ENCODE measurements around the gene BRSK1. TPM values are rescaled to one million over a fixed set of nuclear protein-coding genes. Genes with fewer than 3 reads are reported as not detected.

Gene BRSK1
- total and polyA plus RNA-seq, 10 donors, result 0.70 to 2.9 (median 1.6) TPM

GRCh38 chr19:55306712-55307111 is 22.9 kb downstream of the BRSK1 start:
- Histone ChIP-seq H3K4me3 (no peak overlapping the region), H3K27me3 (replicated peaks in 1 of 7) (no peaks in the 10 kb centered on the region), H3K4me1 (peaks cover 0 to 11% (median 6%) of the 10 kb centered on the region in 6 donors), H3K9me3 (peaks cover 0 to 6% (median 0%) of the 10 kb centered on the region in 8 donors), H3K36me3 (peaks cover 0 to 16% (median 0%) of the 10 kb centered on the region in 6 donors), H3K27ac (no peak overlapping the region)
- DNase-seq, result no peak
- 62 to 86% (median 77%) methylated on average over 3 of the region's 3 CpGs for WGBS, 5 donors
- TF ChIP-seq POLR2AphosphoS5 (IDR thresholded peaks at IDR 0.05) (no peak), POLR2A (IDR thresholded peaks at IDR 0.05) (no peak)
- TF ChIP-seq, protein P1, sequence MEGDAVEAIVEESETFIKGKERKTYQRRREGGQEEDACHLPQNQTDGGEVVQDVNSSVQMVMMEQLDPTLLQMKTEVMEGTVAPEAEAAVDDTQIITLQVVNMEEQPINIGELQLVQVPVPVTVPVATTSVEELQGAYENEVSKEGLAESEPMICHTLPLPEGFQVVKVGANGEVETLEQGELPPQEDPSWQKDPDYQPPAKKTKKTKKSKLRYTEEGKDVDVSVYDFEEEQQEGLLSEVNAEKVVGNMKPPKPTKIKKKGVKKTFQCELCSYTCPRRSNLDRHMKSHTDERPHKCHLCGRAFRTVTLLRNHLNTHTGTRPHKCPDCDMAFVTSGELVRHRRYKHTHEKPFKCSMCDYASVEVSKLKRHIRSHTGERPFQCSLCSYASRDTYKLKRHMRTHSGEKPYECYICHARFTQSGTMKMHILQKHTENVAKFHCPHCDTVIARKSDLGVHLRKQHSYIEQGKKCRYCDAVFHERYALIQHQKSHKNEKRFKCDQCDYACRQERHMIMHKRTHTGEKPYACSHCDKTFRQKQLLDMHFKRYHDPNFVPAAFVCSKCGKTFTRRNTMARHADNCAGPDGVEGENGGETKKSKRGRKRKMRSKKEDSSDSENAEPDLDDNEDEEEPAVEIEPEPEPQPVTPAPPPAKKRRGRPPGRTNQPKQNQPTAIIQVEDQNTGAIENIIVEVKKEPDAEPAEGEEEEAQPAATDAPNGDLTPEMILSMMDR (IDR thresholded peaks at IDR 0.05 in 8 of 11, conservative IDR thresholded peaks at IDR 0.05 in 3 of 11), result no peak
- intact Hi-C loops (cut with DNase I; ENCODE audit: low total_unique reads), result no loop called here

GRCh38 chr19:55308281-55308680 is 24.5 kb downstream of the BRSK1 start:
- DNase-seq, result no peak
- Histone ChIP-seq H3K27ac (no peak overlapping the region), H3K4me1 (no peaks in the 10 kb centered on the region), H3K27me3 (replicated peaks in 1 of 7) (no peaks in the 10 kb centered on the region), H3K36me3 (peaks cover 0 to 16% (median 0%) of the 10 kb centered on the region in 6 donors), H3K4me3 (no peak overlapping the region), H3K9me3 (peaks cover 0 to 6% (median 0%) of the 10 kb centered on the region in 8 donors)
- TF ChIP-seq POLR2AphosphoS5 (IDR thresholded peaks at IDR 0.05) (no peak), POLR2A (IDR thresholded peaks at IDR 0.05) (no peak)
- TF ChIP-seq, protein P1 (IDR thresholded peaks at IDR 0.05 in 8 of 11, conservative IDR thresholded peaks at IDR 0.05 in 3 of 11), result no peak
- intact Hi-C loops (cut with DNase I; ENCODE audit: low total_unique reads), result no loop called here
- WGBS, 5 donors, result 88 to 94% (median 88%) methylated on average over 7 to 11 of the region's 11 CpGs

DNA sequence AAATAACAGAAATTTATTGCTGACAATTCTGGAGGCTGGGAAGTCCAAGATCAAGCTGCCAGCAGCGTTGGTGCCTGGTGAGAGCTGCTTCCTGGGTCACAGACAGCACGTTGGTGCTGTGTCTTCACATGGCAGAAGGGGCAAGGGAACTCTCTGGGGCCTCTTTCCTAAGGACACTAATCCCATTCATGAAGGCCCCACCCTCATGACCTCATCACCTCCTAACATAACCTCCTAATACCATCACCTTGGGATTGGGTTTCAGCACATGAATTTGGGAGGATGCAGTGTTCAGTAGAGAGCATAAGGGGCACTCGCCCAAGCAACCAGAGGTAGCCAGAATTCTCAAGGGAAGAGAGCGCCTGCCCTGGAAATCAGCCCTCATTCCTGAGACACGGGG is 25.7 kb downstream of the BRSK1 start:
- H3K27ac ChIP-seq, result no peak overlapping the region
- no peak for DNase-seq
- no peak overlapping the region for H3K4me3 ChIP-seq
- no peaks in the 10 kb centered on the region for H3K4me1 ChIP-seq
- H3K9me3 ChIP-seq, result peaks cover 0 to 6% (median 0%) of the 10 kb centered on the region in 8 donors
- H3K27me3 ChIP-seq (replicated peaks in 1 of 7), result no peaks in the 10 kb centered on the region
- TF ChIP-seq POLR2A (IDR thresholded peaks at IDR 0.05) (no peak), POLR2AphosphoS5 (IDR thresholded peaks at IDR 0.05) (no peak)
- TF ChIP-seq, protein P1 (IDR thresholded peaks at IDR 0.05 in 8 of 11, conservative IDR thresholded peaks at IDR 0.05 in 3 of 11), result no peak
- WGBS, 5 donors, result 80 to 99% (median 87%) methylated on average over 5 of the region's 5 CpGs
- intact Hi-C loops (cut with DNase I; ENCODE audit: low total_unique reads), result no loop called here
- H3K36me3 ChIP-seq, result peaks cover 0 to 16% (median 0%) of the 10 kb centered on the region in 6 donors

GRCh38 chr19:55310498-55310897 is 26.7 kb downstream of the BRSK1 start:
- H3K9me3 ChIP-seq, result peaks cover 0 to 6% (median 0%) of the 10 kb centered on the region in 8 donors
- intact Hi-C loops (cut with DNase I; ENCODE audit: low total_unique reads), result no loop called here
- TF ChIP-seq, protein P1 (IDR thresholded peaks at IDR 0.05 in 8 of 11, conservative IDR thresholded peaks at IDR 0.05 in 3 of 11), result no peak
- TF ChIP-seq POLR2AphosphoS5 (IDR thresholded peaks at IDR 0.05) (no peak), POLR2A (IDR thresholded peaks at IDR 0.05) (no peak)
- no peak overlapping the region for H3K27ac ChIP-seq
- H3K4me3 ChIP-seq, result no peak overlapping the region
- no peaks in the 10 kb centered on the region for H3K4me1 ChIP-seq
- DNase-seq, result no peak
- WGBS, 5 donors, result 71 to 89% (median 81%) methylated on average over 7 of the region's 7 CpGs
- H3K27me3 ChIP-seq (replicated peaks in 1 of 7), result no peaks in the 10 kb centered on the region
- H3K36me3 ChIP-seq, result peaks cover 0 to 16% (median 0%) of the 10 kb centered on the region in 6 donors
